NCI-H1048 (cell line): ENCODE data around the gene MAGI1.
"Not testable (repeated sequence)": the region's sequence is repeated elsewhere in the genome, so short reads cannot be mapped to it uniquely, and the experiment has no call there.

ENCODE experiments used
- DNase-seq: peaks from one replicate; lab custom pipeline; 2025; lab: John Stamatoyannopoulos, UW

MAGI1 gene

GRCh38 chr3:65905771-65906170 lies 132.9 kb downstream of the MAGI1 start:
- DNase-seq = no peak

GRCh38 chr3:65904016-65904415 lies 134.7 kb downstream of the MAGI1 start:
- DNase-seq = no peak

GRCh38 chr3:65902304-65902793 lies 136.4 kb downstream of the MAGI1 start:
- DNase-seq = no peak

GRCh38 chr3:65901226-65901625 lies 137.5 kb downstream of the MAGI1 start:
- DNase-seq = no peak

- DNase-seq = no peak
Observed at GRCh38 chr3:65899226-65899625, 139.5 kb downstream of the MAGI1 start.

GRCh38 chr3:65897766-65898165 lies 141.0 kb downstream of the MAGI1 start:
- no peak for DNase-seq

GRCh38 chr3:65896321-65896720 lies 142.4 kb downstream of the MAGI1 start:
- DNase-seq = no peak

- DNase-seq = no peak
Observed at GRCh38 chr3:65894679-65895453, 143.9 kb downstream of the MAGI1 start.

GRCh38 chr3:65894126-65894525 lies 144.6 kb downstream of the MAGI1 start:
- no peak for DNase-seq

GRCh38 chr3:65893631-65894030 lies 145.1 kb downstream of the MAGI1 start:
- DNase-seq = no peak

- not testable (repeated sequence) for DNase-seq
Observed at GRCh38 chr3:65891477-65891876, 147.2 kb downstream of the MAGI1 start.

GRCh38 chr3:65890328-65890727 lies 148.4 kb downstream of the MAGI1 start:
- no peak for DNase-seq

- DNase-seq = no peak
Observed at GRCh38 chr3:65889707-65890099, 149.0 kb downstream of the MAGI1 start.

- no peak for DNase-seq
Observed at GRCh38 chr3:65888980-65889706, 149.6 kb downstream of the MAGI1 start.

- DNase-seq = no peak
Observed at GRCh38 chr3:65888196-65888595, 150.5 kb downstream of the MAGI1 start.

- no peak for DNase-seq
Observed at GRCh38 chr3:65886391-65886790, 152.3 kb downstream of the MAGI1 start.

- DNase-seq = no peak
Observed at GRCh38 chr3:65884071-65884470, 154.6 kb downstream of the MAGI1 start.

- DNase-seq = no peak
Observed at GRCh38 chr3:65883613-65884012, 155.1 kb downstream of the MAGI1 start.

- no peak for DNase-seq
Observed at GRCh38 chr3:65880350-65880749, 158.4 kb downstream of the MAGI1 start.

- no peak for DNase-seq
Observed at GRCh38 chr3:65879372-65879771, 159.3 kb downstream of the MAGI1 start.

- no peak for DNase-seq
Observed at GRCh38 chr3:65878831-65879230, 159.9 kb downstream of the MAGI1 start.

GRCh38 chr3:65877160-65877559 lies 161.6 kb downstream of the MAGI1 start:
- DNase-seq = no peak

GRCh38 chr3:65876028-65876420 lies 162.7 kb downstream of the MAGI1 start:
- no peak for DNase-seq
